Measurements from ENCODE around the gene SAMD1. TPM values are rescaled to one million over a fixed set of nuclear protein-coding genes. Genes with fewer than 3 reads are reported as not detected.

The SAMD1 gene
- total and polyA plus RNA-seq, 2 experiments from 2014 or later, result 32.2 to 69.0 TPM

DNA sequence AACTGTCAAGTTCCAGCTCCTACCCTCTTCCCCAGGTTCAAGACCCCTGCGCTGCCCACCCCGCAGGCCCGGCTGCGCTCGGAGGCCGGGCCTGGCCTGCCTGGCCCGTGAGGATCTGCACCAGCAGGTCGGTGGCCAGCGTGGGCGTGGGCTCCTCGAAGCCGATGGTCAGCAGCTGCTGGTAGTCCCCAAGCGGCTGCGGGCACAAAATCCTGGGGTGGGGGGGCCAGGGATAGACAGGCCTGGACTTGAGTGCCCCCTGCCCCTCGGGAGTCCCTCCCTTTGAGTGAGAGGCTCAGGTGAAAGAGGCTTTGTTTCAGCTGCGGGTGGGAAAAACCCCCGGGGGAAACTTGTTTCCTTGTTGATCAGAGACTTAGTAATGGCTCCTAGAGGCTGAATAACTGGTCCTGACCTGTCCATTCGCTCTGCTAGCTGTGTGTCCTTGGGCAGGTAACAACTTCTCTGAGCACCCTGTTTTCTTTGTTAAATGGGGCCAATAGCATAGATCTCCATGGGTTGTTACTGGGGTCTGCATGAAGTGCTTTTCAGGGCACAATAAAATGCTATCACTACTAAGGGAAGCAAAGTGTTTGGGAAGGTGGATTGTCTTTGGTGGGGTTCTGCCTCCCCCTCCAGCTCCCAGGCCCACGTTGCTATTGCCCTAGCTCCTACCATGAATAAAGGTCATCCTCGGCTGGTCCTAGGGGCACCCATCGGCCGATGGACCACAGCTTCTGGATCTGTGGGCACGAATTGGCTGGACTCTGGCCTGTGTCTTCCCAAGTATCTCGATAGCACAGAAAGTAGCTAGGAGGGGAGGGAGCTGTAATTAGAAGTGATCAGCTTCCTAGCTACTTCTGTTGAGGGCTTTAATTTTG lies 8.5 kb downstream of the SAMD1 start:
- Mint-ChIP-seq H3K27me3 (ENCODE audit: insufficient read depth, low read depth, poor library complexity) (peaks cover 5% of the 10 kb centered on the region), H3K9me3 (no peaks in the 10 kb centered on the region), H3K27ac (0 out of 2 replicates have a peak overlapping the region, but pooled peaks have one; percentile 75), H3K36me3 (ENCODE audit: low read depth) (no peaks in the 10 kb centered on the region), H3K4me1 (peaks cover 3% of the 10 kb centered on the region; the same call in 1 of the 3 replicates), H3K4me3 (peak overlapping the region; percentile 95)
- Histone ChIP-seq H3K9me2 (ENCODE audit: insufficient read depth) (no peaks in the 10 kb centered on the region), H3F3A (replicated peaks; ENCODE audit: low read depth) (peaks cover 17% of the 10 kb centered on the region; the same call in 1 of the 2 replicates), H3K79me2 (replicated peaks; ENCODE audit: insufficient read depth) (no peaks in the 10 kb centered on the region), H3K27ac (ENCODE audit: low read depth) (no peak overlapping the region), H3K4me1 (ENCODE audit: insufficient read depth) (peaks cover 10% of the 10 kb centered on the region; the same call in 1 of the 2 replicates), H3K27me3 (ENCODE audit: insufficient read depth) (peaks cover 35% of the 10 kb centered on the region), H2AFZ (no peak overlapping the region), H3K4me3 (peak overlapping the region; percentile 50), H3K4me2 (peak overlapping the region; percentile 72), H3K36me3 (ENCODE audit: insufficient read depth) (no peaks in the 10 kb centered on the region), H4K20me1 (replicated peaks; ENCODE audit: insufficient read depth) (no peaks in the 10 kb centered on the region)
- ATAC-seq (peak; percentile 16), DNase-seq (ENCODE audit: low spot score) (no peak)
- TF ChIP-seq EZH2 (IDR thresholded peaks at IDR 0.05; ENCODE audit: low read depth, unreplicated experiment) (no peak), NANOG (IDR thresholded peaks at IDR 0.05; ENCODE audit: borderline replicate concordance) (no peak), POLR2AphosphoS5 (IDR thresholded peaks at IDR 0.05; ENCODE audit: low read depth) (0 out of 2 replicates have a peak, but pooled peaks have one; percentile 4)
- TF ChIP-seq, protein P1, sequence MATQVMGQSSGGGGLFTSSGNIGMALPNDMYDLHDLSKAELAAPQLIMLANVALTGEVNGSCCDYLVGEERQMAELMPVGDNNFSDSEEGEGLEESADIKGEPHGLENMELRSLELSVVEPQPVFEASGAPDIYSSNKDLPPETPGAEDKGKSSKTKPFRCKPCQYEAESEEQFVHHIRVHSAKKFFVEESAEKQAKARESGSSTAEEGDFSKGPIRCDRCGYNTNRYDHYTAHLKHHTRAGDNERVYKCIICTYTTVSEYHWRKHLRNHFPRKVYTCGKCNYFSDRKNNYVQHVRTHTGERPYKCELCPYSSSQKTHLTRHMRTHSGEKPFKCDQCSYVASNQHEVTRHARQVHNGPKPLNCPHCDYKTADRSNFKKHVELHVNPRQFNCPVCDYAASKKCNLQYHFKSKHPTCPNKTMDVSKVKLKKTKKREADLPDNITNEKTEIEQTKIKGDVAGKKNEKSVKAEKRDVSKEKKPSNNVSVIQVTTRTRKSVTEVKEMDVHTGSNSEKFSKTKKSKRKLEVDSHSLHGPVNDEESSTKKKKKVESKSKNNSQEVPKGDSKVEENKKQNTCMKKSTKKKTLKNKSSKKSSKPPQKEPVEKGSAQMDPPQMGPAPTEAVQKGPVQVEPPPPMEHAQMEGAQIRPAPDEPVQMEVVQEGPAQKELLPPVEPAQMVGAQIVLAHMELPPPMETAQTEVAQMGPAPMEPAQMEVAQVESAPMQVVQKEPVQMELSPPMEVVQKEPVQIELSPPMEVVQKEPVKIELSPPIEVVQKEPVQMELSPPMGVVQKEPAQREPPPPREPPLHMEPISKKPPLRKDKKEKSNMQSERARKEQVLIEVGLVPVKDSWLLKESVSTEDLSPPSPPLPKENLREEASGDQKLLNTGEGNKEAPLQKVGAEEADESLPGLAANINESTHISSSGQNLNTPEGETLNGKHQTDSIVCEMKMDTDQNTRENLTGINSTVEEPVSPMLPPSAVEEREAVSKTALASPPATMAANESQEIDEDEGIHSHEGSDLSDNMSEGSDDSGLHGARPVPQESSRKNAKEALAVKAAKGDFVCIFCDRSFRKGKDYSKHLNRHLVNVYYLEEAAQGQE (IDR thresholded peaks at IDR 0.05; ENCODE audit: unreplicated experiment), result no peak

GRCh38 chr19:14080887-14081796 lies 9.4 kb downstream of the SAMD1 start:
- Mint-ChIP-seq H3K4me1 (peaks cover 3% of the 10 kb centered on the region; the same call in 1 of the 3 replicates), H3K36me3 (ENCODE audit: low read depth) (no peaks in the 10 kb centered on the region), H3K4me3 (peak overlapping the region; percentile 95), H3K27me3 (ENCODE audit: insufficient read depth, low read depth, poor library complexity) (peaks cover 9% of the 10 kb centered on the region), H3K27ac (peak overlapping the region; percentile 90), H3K9me3 (no peaks in the 10 kb centered on the region)
- Histone ChIP-seq H4K20me1 (replicated peaks; ENCODE audit: insufficient read depth) (no peaks in the 10 kb centered on the region), H3K4me1 (ENCODE audit: insufficient read depth) (peaks cover 10% of the 10 kb centered on the region; the same call in 1 of the 2 replicates), H3K9me2 (ENCODE audit: insufficient read depth) (no peaks in the 10 kb centered on the region), H3K4me2 (peak overlapping the region; percentile 72), H2AFZ (no peak overlapping the region), H3K4me3 (peak overlapping the region; percentile 54), H3K79me2 (replicated peaks; ENCODE audit: insufficient read depth) (no peaks in the 10 kb centered on the region), H3K27me3 (ENCODE audit: insufficient read depth) (peaks cover 37% of the 10 kb centered on the region), H3K27ac (ENCODE audit: low read depth) (no peak overlapping the region), H3F3A (replicated peaks; ENCODE audit: low read depth) (peaks cover 12% of the 10 kb centered on the region; the same call in 1 of the 2 replicates), H3K36me3 (ENCODE audit: insufficient read depth) (no peaks in the 10 kb centered on the region)
- peak; percentile 100 for DNase-seq (ENCODE audit: low spot score)
- peak; percentile 85 for ATAC-seq
- TF ChIP-seq ZNF331 (CRISPR knock-in tag; IDR thresholded peaks at IDR 0.05; ENCODE audit: low read depth) (no peak), CTCF (conservative IDR thresholded peaks at IDR 0.05; ENCODE audit: low read depth in 2 of 2) (no peak), STAT1 (IDR thresholded peaks at IDR 0.05; ENCODE audit: unreplicated experiment) (no peak), JUNB (IDR thresholded peaks at IDR 0.05; ENCODE audit: unreplicated experiment) (no peak), ZNF114 (CRISPR knock-in tag; IDR thresholded peaks at IDR 0.05) (no peak), EZH2 (IDR thresholded peaks at IDR 0.05; ENCODE audit: low read depth, unreplicated experiment) (no peak), NANOG (IDR thresholded peaks at IDR 0.05; ENCODE audit: borderline replicate concordance) (no peak), POLR2AphosphoS5 (IDR thresholded peaks at IDR 0.05; ENCODE audit: low read depth) (peak; percentile 35; the same call in 1 of the 2 replicates)
- TF ChIP-seq, protein P2, sequence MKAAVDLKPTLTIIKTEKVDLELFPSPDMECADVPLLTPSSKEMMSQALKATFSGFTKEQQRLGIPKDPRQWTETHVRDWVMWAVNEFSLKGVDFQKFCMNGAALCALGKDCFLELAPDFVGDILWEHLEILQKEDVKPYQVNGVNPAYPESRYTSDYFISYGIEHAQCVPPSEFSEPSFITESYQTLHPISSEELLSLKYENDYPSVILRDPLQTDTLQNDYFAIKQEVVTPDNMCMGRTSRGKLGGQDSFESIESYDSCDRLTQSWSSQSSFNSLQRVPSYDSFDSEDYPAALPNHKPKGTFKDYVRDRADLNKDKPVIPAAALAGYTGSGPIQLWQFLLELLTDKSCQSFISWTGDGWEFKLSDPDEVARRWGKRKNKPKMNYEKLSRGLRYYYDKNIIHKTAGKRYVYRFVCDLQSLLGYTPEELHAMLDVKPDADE (IDR thresholded peaks at IDR 0.05), result peak; percentile 98
- TF ChIP-seq, protein P1 (IDR thresholded peaks at IDR 0.05; ENCODE audit: unreplicated experiment), result no peak
